Activated naive CD8-positive, alpha-beta T cell treated with anti-CD3 and anti-CD28 coated beads, Interleukin-2, amount 50 U/mL, for 24 hours (primary cell): Measurements from ENCODE around the gene ZNF469.
A peak's percentile ranks its signal among the peaks of the same experiment; 100 is the strongest.

Source experiments
- ATAC-seq: fragments of 150-1000 bp; cut with Tn5 transposase; one replicate; pipeline ENCODE4 v1.10.0; 2021
- DNase-seq: peaks from one replicate; pipeline ENCODE4 v3.0.0; 2021
- H3K27ac Mint-ChIP-seq: one replicate; pipeline ENCODE4 v1.8.0; 2021; ENCODE audit warnings: mild to moderate bottlenecking, mixed read lengths
- H3K27me3 Mint-ChIP-seq: one replicate; pipeline ENCODE4 v1.8.0; 2021; ENCODE audit warnings: mixed read lengths
- H3K36me3 Mint-ChIP-seq: one replicate; pipeline ENCODE4 v1.8.0; 2021; ENCODE audit warnings: low read depth, mixed read lengths
- H3K4me1 Mint-ChIP-seq: one replicate; pipeline ENCODE4 v1.8.0; 2021; ENCODE audit warnings: mixed read lengths
- H3K4me3 Mint-ChIP-seq: one replicate; pipeline ENCODE4 v1.8.0; 2021; ENCODE audit warnings: mild to moderate bottlenecking, moderate library complexity, mixed read lengths
- H3K9me3 Mint-ChIP-seq: one replicate; pipeline ENCODE4 v1.8.0; 2021; ENCODE audit warnings: mixed read lengths

The ZNF469 gene

GRCh38 chr16:88343271-88343791 lies 39.4 kb upstream of the ZNF469 start:
- H3K27ac Mint-ChIP-seq: no peak overlapping the region
- peaks cover 3% of the 10 kb centered on the region for H3K4me1 Mint-ChIP-seq
- ATAC-seq: no peak
- no peaks in the 10 kb centered on the region for H3K36me3 Mint-ChIP-seq
- no peak for DNase-seq
- H3K9me3 Mint-ChIP-seq: no peaks in the 10 kb centered on the region
- H3K27me3 Mint-ChIP-seq: no peaks in the 10 kb centered on the region
- no peak overlapping the region for H3K4me3 Mint-ChIP-seq

- peaks cover 5% of the 10 kb centered on the region for H3K4me1 Mint-ChIP-seq
- no peak overlapping the region for H3K4me3 Mint-ChIP-seq
- no peak for DNase-seq
- H3K27me3 Mint-ChIP-seq: no peaks in the 10 kb centered on the region
- no peak for ATAC-seq
- no peak overlapping the region for H3K27ac Mint-ChIP-seq
- no peaks in the 10 kb centered on the region for H3K36me3 Mint-ChIP-seq
- no peaks in the 10 kb centered on the region for H3K9me3 Mint-ChIP-seq
Observed at GRCh38 chr16:88344411-88345030, 38.2 kb upstream of the ZNF469 start.

- Mint-ChIP-seq H3K9me3 (no peaks in the 10 kb centered on the region), H3K27me3 (no peaks in the 10 kb centered on the region), H3K27ac (no peak overlapping the region), H3K36me3 (no peaks in the 10 kb centered on the region), H3K4me1 (peaks cover 5% of the 10 kb centered on the region), H3K4me3 (no peak overlapping the region)
- ATAC-seq: no peak
- no peak for DNase-seq
Observed at GRCh38 chr16:88345031-88345720, 37.6 kb upstream of the ZNF469 start.

- Mint-ChIP-seq H3K27me3 (no peaks in the 10 kb centered on the region), H3K4me3 (no peak overlapping the region)
- DNase-seq: no peak
Observed at GRCh38 chr16:88345721-88346560, 36.8 kb upstream of the ZNF469 start.

GRCh38 chr16:88346680-88347505 lies 35.9 kb upstream of the ZNF469 start:
- Mint-ChIP-seq H3K4me3 (no peak overlapping the region), H3K9me3 (no peaks in the 10 kb centered on the region), H3K27me3 (no peaks in the 10 kb centered on the region), H3K36me3 (no peaks in the 10 kb centered on the region), H3K27ac (no peak overlapping the region), H3K4me1 (peaks cover 5% of the 10 kb centered on the region)
- DNase-seq (no peak), ATAC-seq (no peak)

More at GRCh38 chr16:88345721-88346560, 36.8 kb upstream of the ZNF469 start:
- Mint-ChIP-seq H3K9me3 (no peaks in the 10 kb centered on the region), H3K27ac (no peak overlapping the region), H3K4me1 (peaks cover 5% of the 10 kb centered on the region), H3K36me3 (no peaks in the 10 kb centered on the region)
- no peak for ATAC-seq

- peak; percentile 16 for DNase-seq
- peaks cover 5% of the 10 kb centered on the region for H3K4me1 Mint-ChIP-seq
Observed at GRCh38 chr16:88347656-88348376, 34.9 kb upstream of the ZNF469 start.

GRCh38 chr16:88348377-88349152 lies 34.2 kb upstream of the ZNF469 start:
- H3K27ac Mint-ChIP-seq: no peak overlapping the region
- no peak overlapping the region for H3K4me3 Mint-ChIP-seq
- ATAC-seq (no peak), DNase-seq (no peak)
- H3K9me3 Mint-ChIP-seq: no peaks in the 10 kb centered on the region
- no peaks in the 10 kb centered on the region for H3K27me3 Mint-ChIP-seq
- H3K4me1 Mint-ChIP-seq: peaks cover 5% of the 10 kb centered on the region
- H3K36me3 Mint-ChIP-seq: no peaks in the 10 kb centered on the region

More at GRCh38 chr16:88347656-88348376, 34.9 kb upstream of the ZNF469 start:
- Mint-ChIP-seq H3K36me3 (no peaks in the 10 kb centered on the region), H3K27ac (no peak overlapping the region), H3K4me3 (no peak overlapping the region), H3K9me3 (no peaks in the 10 kb centered on the region), H3K27me3 (no peaks in the 10 kb centered on the region)
- no peak for ATAC-seq

GRCh38 chr16:88349153-88349902 lies 33.4 kb upstream of the ZNF469 start:
- H3K27ac Mint-ChIP-seq: no peak overlapping the region
- ATAC-seq: no peak
- H3K9me3 Mint-ChIP-seq: no peaks in the 10 kb centered on the region
- H3K4me3 Mint-ChIP-seq: no peak overlapping the region
- H3K4me1 Mint-ChIP-seq: peaks cover 5% of the 10 kb centered on the region
- no peak for DNase-seq
- H3K36me3 Mint-ChIP-seq: no peaks in the 10 kb centered on the region
- H3K27me3 Mint-ChIP-seq: no peaks in the 10 kb centered on the region

GRCh38 chr16:88349903-88350900 lies 32.6 kb upstream of the ZNF469 start:
- H3K9me3 Mint-ChIP-seq: no peaks in the 10 kb centered on the region
- no peaks in the 10 kb centered on the region for H3K36me3 Mint-ChIP-seq
- ATAC-seq (no peak), DNase-seq (no peak)
- H3K27ac Mint-ChIP-seq: no peak overlapping the region
- H3K4me1 Mint-ChIP-seq: peaks cover 5% of the 10 kb centered on the region
- H3K27me3 Mint-ChIP-seq: no peaks in the 10 kb centered on the region
- no peak overlapping the region for H3K4me3 Mint-ChIP-seq

- Mint-ChIP-seq H3K36me3 (no peaks in the 10 kb centered on the region), H3K4me3 (no peak overlapping the region), H3K27me3 (no peaks in the 10 kb centered on the region), H3K4me1 (peaks cover 5% of the 10 kb centered on the region), H3K27ac (no peak overlapping the region), H3K9me3 (no peaks in the 10 kb centered on the region)
- no peak for DNase-seq
- no peak for ATAC-seq
Observed at GRCh38 chr16:88350922-88351321, 31.8 kb upstream of the ZNF469 start.

- ATAC-seq: no peak
- Mint-ChIP-seq H3K27me3 (peaks cover 2% of the 10 kb centered on the region), H3K9me3 (no peaks in the 10 kb centered on the region), H3K4me1 (peaks cover 5% of the 10 kb centered on the region), H3K27ac (no peak overlapping the region), H3K4me3 (no peak overlapping the region), H3K36me3 (no peaks in the 10 kb centered on the region)
- no peak for DNase-seq
Observed at GRCh38 chr16:88351491-88352101, 31.2 kb upstream of the ZNF469 start.
